HL-60 (cell line): ENCODE data around the gene CHST11.

ENCODE experiments used
- DNase-seq, 2 experiments: peaks; one replicate each; pipeline ENCODE4 v3.0.0-alpha.2; 2010 to 2020; ENCODE audit warnings: low read depth in 1 of 2, low spot score in 1 of 2
- H3K27ac ChIP-seq: fragments of 250-450 bp; sonication (Bioruptor Pico); replicated peaks from 2 replicates; pipeline ENCODE4 v1.5.1; 2020; ENCODE audit warnings: mild to moderate bottlenecking, moderate library complexity
- H3K27me3 ChIP-seq: fragments of 250-450 bp; sonication (Bioruptor Pico); 2 replicates; pipeline ENCODE4 v1.5.1; 2021; ENCODE audit warnings: mild to moderate bottlenecking, moderate library complexity; ENCODE audit not compliant: insufficient read depth, poor library complexity, severe bottlenecking
- H3K4me3 ChIP-seq: replicated peaks from 2 replicates; pipeline ENCODE4 v1.5.1; 2011; ENCODE audit warnings: mild to moderate bottlenecking, control low read depth, low read length; ENCODE audit not compliant: insufficient read depth
- GABPA ChIP-seq: IDR thresholded peaks from 2 replicates; pipeline ENCODE4 v1.6.1; 2012; ENCODE audit warnings: low read depth
- POLR2AphosphoS5 ChIP-seq: IDR thresholded peaks from 2 replicates; pipeline ENCODE4 v1.6.1; 2012; ENCODE audit warnings: low read depth
- SPI1 ChIP-seq: IDR thresholded peaks from 2 replicates; pipeline ENCODE4 v1.6.1; 2012; ENCODE audit warnings: low read depth, mild to moderate bottlenecking, borderline replicate concordance
- TF ChIP-seq, protein P1 (sequence below): IDR thresholded peaks from one replicate; pipeline ENCODE4 v1.5.1; 2011; ENCODE audit warnings: low read length, control low read depth, inconsistent platforms; ENCODE audit not compliant: insufficient read depth
- TF ChIP-seq, protein P2 (sequence below): IDR thresholded peaks from 2 replicates; pipeline ENCODE4 v1.6.1; 2012; ENCODE audit warnings: low read depth; ENCODE audit not compliant: insufficient replicate concordance

CHST11 gene

DNA sequence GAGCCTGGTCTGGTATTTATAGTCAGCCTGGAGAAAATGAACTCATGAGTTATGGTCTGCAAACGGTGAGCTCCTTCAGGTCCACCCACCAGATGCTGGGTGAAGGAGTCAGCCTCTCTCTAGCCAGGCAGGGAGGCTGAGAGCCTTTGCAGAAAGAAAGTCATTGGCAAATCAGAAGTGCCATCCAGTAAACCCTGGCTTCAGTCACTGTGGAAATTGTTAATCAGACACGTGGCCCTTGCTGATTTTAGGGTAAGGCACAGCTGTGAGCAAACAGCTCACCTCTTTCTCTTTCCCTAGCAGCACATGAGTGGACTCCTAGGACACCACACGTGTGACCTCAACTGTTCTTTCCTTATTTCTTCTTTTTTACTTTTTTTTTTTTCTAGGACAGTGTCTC is 44.9 kb downstream of the CHST11 start:
- H3K27ac ChIP-seq = no peak overlapping the region
- H3K4me3 ChIP-seq = no peak overlapping the region
- TF ChIP-seq, protein P1, sequence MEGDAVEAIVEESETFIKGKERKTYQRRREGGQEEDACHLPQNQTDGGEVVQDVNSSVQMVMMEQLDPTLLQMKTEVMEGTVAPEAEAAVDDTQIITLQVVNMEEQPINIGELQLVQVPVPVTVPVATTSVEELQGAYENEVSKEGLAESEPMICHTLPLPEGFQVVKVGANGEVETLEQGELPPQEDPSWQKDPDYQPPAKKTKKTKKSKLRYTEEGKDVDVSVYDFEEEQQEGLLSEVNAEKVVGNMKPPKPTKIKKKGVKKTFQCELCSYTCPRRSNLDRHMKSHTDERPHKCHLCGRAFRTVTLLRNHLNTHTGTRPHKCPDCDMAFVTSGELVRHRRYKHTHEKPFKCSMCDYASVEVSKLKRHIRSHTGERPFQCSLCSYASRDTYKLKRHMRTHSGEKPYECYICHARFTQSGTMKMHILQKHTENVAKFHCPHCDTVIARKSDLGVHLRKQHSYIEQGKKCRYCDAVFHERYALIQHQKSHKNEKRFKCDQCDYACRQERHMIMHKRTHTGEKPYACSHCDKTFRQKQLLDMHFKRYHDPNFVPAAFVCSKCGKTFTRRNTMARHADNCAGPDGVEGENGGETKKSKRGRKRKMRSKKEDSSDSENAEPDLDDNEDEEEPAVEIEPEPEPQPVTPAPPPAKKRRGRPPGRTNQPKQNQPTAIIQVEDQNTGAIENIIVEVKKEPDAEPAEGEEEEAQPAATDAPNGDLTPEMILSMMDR = no peak
- TF ChIP-seq, protein P2, sequence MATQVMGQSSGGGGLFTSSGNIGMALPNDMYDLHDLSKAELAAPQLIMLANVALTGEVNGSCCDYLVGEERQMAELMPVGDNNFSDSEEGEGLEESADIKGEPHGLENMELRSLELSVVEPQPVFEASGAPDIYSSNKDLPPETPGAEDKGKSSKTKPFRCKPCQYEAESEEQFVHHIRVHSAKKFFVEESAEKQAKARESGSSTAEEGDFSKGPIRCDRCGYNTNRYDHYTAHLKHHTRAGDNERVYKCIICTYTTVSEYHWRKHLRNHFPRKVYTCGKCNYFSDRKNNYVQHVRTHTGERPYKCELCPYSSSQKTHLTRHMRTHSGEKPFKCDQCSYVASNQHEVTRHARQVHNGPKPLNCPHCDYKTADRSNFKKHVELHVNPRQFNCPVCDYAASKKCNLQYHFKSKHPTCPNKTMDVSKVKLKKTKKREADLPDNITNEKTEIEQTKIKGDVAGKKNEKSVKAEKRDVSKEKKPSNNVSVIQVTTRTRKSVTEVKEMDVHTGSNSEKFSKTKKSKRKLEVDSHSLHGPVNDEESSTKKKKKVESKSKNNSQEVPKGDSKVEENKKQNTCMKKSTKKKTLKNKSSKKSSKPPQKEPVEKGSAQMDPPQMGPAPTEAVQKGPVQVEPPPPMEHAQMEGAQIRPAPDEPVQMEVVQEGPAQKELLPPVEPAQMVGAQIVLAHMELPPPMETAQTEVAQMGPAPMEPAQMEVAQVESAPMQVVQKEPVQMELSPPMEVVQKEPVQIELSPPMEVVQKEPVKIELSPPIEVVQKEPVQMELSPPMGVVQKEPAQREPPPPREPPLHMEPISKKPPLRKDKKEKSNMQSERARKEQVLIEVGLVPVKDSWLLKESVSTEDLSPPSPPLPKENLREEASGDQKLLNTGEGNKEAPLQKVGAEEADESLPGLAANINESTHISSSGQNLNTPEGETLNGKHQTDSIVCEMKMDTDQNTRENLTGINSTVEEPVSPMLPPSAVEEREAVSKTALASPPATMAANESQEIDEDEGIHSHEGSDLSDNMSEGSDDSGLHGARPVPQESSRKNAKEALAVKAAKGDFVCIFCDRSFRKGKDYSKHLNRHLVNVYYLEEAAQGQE = no peak
- no peak for TF ChIP-seq SPI1
- TF ChIP-seq GABPA = no peak
- TF ChIP-seq POLR2AphosphoS5 = no peak
- H3K27me3 ChIP-seq = no peaks in the 10 kb centered on the region
- DNase-seq = no peak

- no peak overlapping the region for H3K4me3 ChIP-seq
- TF ChIP-seq, protein P2 = no peak
- DNase-seq = no peak
- H3K27ac ChIP-seq = no peak overlapping the region
- no peaks in the 10 kb centered on the region for H3K27me3 ChIP-seq
These were observed 45.5 kb downstream of the CHST11 start for GRCh38 chr12:104502217-104502616.

DNA sequence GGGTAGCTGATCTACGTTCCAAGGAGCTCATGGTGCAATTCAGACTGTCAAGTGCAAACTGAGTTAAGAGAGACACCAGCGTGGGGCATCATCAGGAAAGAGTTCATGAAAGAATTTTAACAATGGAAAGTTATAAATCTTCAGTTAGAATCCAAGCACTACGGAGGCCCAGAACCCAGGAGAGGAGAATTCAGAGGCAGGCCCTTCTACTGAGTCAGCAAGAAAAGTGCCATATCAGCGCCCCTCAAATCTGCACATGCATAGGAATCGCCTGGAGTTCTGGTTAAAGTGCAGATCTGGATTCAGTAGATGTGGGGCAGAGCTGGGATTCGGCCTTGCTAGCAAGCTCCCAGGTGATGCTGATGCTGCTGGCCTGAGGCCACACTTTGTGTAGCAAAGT is 45.9 kb downstream of the CHST11 start:
- TF ChIP-seq GABPA = no peak
- no peak for TF ChIP-seq SPI1
- no peak for TF ChIP-seq POLR2AphosphoS5
- TF ChIP-seq, protein P2 = no peak
- TF ChIP-seq, protein P1 = no peak
- no peak overlapping the region for H3K27ac ChIP-seq
- DNase-seq = no peak
- no peaks in the 10 kb centered on the region for H3K27me3 ChIP-seq
- H3K4me3 ChIP-seq = no peak overlapping the region

- H3K27ac ChIP-seq = no peak overlapping the region
- H3K27me3 ChIP-seq = no peaks in the 10 kb centered on the region
- H3K4me3 ChIP-seq = no peak overlapping the region
- DNase-seq = no peak
- TF ChIP-seq GABPA = no peak
- TF ChIP-seq, protein P2 = no peak
- no peak for TF ChIP-seq SPI1
- TF ChIP-seq POLR2AphosphoS5 = no peak
- TF ChIP-seq, protein P1 = no peak
These were observed 46.4 kb downstream of the CHST11 start for GRCh38 chr12:104503191-104503590.
